ENCODE data around the gene MFNG.

The MFNG gene

DNA sequence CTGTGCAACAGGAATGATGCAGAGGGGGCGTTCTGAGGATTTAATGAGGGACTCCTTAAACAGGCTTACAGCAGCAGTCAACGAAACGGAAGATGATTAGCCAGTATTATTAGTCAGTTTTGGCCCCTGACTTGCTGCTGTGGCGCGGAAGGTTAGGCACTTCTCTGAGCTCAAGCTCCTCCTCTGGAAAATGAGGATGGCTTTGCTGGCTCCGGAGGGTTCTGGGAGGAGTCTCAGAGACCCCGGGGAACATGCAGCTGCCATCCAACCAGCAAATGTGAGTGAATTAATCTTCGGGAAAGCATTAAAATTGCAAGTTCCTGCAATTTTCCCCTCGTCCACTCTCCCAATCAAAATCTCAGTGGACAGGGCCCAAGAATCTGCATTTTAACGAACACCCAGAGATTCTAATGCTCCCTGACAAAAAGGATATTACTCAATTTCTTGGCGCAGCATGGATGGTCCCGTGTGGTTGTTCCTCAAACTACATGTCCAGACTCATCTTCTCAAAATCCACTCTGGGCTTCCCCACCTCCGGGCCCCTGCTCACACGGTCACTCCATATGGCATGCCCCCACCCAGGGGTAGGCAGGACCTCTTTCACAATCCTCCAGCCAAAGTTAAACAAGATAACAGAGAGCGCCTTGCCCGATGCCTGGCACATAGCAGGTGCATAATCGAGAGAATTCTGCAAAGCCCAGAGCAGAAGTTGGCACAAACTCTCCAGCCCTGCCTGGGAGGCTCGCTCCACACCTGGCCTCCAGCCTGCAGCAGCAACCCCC is 65.3 kb downstream of the MFNG start:
- no peak for DNase-seq

DNA sequence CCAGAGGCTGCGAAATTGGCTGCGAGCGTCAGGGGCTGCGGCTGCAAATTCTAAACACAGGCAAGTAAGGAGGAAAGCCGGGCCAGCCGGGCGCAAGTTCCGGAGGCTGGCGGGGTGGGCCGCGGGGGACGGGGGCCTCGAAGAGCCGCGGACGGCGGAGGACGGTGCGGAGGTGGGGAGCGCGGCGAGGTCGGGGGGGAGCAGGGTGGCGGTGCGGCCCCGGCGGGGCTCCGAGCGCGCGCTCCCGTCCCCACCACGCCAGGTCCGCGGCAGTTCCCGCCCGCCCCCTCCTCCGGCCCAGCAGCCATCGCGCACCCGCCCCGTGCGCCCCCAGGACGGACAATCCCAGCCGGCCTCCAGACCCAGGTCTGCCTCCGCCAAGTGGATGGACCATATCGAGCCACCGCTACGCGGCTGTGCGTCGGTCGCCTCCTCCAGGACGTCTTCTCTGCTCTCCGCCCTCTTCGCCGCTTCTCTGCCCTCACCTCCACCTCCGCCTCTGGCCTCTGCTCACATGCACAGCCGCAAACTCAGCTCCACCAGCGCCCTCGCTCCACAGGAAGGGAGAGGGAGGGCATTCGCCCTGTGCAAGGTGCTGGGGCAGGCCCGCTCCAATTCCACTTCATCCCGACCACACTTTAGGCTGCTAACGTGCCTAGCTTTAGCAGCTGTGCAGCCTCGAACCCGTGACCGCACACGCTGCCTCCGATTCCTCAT is 66.1 kb downstream of the MFNG start:
- no peak for DNase-seq

DNA sequence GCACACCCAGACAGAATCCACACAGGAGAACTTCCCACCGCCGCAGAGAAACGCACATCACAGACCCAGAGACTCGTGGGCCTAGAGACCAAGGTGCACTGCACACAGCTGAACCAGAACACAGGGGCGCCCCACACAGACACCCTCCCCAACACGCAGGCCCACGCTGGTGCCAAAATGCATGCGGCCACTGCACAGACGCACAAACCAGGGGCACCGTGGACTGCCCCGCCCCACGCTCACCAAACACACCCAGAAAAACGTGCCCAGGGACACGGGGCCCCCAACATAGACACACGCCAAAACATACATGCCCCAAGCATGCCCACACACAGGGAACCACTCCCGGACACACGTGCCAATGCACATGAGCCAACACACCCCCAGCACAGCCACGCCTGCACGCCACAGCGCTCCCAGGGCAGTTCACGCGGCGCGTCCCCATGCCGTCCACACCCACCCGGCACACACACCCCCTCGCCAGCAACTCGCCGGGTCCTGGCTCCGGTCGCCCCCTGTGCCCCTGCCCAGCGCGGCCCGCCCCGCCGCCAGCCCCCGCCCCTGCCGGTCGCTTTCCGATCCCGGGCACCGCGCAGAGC is 66.7 kb downstream of the MFNG start:
- DNase-seq = no peak

All from NCI-H510A (cell line).